HepG2 (cell line): ENCODE results near the gene IQCE.

Experiments used
- MAFK ChIP-seq, 2 experiments: IDR thresholded peaks in 1 of 2; conservative IDR thresholded peaks in 1 of 2; 2 replicates each; pipeline ENCODE4 v1.6.1; 2011; ENCODE audit warnings: improper control_type of control experiment in 2 of 2, low read length in 2 of 2
- TF ChIP-seq, protein P1 (sequence below): sonication (generic); formaldehyde crosslinking; IDR thresholded peaks from 2 replicates; pipeline ENCODE4 v1.4.0; 2020; ENCODE audit warnings: missing genetic modification reagents

DNA sequence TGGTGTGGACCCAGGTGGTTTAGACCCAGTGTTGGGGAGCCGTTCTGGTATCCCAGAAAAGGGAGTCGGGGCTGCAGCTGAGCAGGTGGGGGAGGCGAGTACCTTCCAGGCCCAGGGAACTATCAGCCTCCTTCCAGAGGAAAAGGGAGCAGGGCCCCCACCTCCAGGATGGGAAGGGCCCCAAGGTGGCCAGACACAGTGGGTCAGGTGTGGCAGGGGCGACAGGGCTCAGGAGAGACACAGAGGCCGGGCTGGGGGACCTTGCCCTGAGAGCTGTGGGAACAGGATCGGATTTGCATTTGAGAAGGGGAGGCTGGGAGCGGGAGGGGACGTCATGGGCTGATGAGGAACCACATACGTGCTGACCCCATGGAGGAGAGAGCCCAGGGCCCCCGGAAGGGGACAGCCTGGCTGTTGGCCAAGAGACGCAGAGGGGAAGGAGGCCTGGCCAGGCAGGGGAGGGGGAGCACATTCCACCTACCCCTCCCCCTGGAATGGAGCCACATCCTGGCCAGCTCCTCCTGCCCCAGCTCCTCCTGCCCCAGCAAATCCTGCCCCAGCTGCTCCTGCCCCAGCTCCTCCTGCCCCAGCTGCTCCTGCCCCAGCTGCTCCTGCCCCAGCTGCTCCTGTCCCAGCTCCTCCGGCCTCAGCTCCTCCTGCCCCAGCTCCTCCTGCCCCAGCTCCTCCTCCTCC is 63.3 kb downstream of the IQCE start:
- TF ChIP-seq, protein P1, sequence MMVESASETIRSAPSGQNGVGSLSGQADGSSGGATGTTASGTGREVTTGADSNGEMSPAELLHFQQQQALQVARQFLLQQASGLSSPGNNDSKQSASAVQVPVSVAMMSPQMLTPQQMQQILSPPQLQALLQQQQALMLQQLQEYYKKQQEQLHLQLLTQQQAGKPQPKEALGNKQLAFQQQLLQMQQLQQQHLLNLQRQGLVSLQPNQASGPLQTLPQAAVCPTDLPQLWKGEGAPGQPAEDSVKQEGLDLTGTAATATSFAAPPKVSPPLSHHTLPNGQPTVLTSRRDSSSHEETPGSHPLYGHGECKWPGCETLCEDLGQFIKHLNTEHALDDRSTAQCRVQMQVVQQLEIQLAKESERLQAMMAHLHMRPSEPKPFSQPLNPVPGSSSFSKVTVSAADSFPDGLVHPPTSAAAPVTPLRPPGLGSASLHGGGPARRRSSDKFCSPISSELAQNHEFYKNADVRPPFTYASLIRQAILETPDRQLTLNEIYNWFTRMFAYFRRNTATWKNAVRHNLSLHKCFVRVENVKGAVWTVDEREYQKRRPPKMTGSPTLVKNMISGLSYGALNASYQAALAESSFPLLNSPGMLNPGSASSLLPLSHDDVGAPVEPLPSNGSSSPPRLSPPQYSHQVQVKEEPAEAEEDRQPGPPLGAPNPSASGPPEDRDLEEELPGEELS (CRISPR knock-in tag), result peak; percentile 70
- TF ChIP-seq MAFK (conservative IDR thresholded peaks at IDR 0.05 in 1 of 2, IDR thresholded peaks at IDR 0.05 in 1 of 2; ENCODE audit: low read length in 2 of 2), result no peak
